GM19099 (cell line): Measurements from ENCODE around the gene NDUFA13.

Experiments
- POLR2A ChIP-seq: IDR thresholded peaks from 3 replicates; pipeline ENCODE4 v1.6.1; 2011; ENCODE audit warnings: low read depth; ENCODE audit not compliant: insufficient read length; ENCODE audit errors: extremely low read depth

Gene NDUFA13

GRCh38 chr19:19499272-19499995 lies 16.6 kb upstream of the NDUFA13 start:
- no peak for TF ChIP-seq POLR2A

- no peak for TF ChIP-seq POLR2A
These were observed 14.9 kb upstream of the NDUFA13 start for GRCh38 chr19:19500975-19501644.

- TF ChIP-seq POLR2A: no peak
These were observed 14.2 kb upstream of the NDUFA13 start for GRCh38 chr19:19501798-19502197.

- no peak for TF ChIP-seq POLR2A
These were observed 13.7 kb upstream of the NDUFA13 start for GRCh38 chr19:19502281-19502680.

GRCh38 chr19:19502808-19503602 lies 13.0 kb upstream of the NDUFA13 start:
- no peak for TF ChIP-seq POLR2A

- no peak for TF ChIP-seq POLR2A
These were observed 11.0 kb upstream of the NDUFA13 start for GRCh38 chr19:19504754-19505668.

GRCh38 chr19:19505669-19506326 lies 10.2 kb upstream of the NDUFA13 start:
- no peak for TF ChIP-seq POLR2A

GRCh38 chr19:19506592-19506991 lies 9.4 kb upstream of the NDUFA13 start:
- TF ChIP-seq POLR2A: no peak

GRCh38 chr19:19507354-19507753 lies 8.7 kb upstream of the NDUFA13 start:
- TF ChIP-seq POLR2A: no peak

GRCh38 chr19:19508217-19508616 lies 7.8 kb upstream of the NDUFA13 start:
- TF ChIP-seq POLR2A: no peak

GRCh38 chr19:19510432-19510831 lies 5.6 kb upstream of the NDUFA13 start:
- no peak for TF ChIP-seq POLR2A

GRCh38 chr19:19513682-19514081 lies 2.3 kb upstream of the NDUFA13 start:
- TF ChIP-seq POLR2A: no peak

GRCh38 chr19:19514215-19514657 lies 1.8 kb upstream of the NDUFA13 start:
- TF ChIP-seq POLR2A: no peak
